H1 (cell line): Measurements from ENCODE around the gene PRKAG1.

Experiments used
- CEBPB ChIP-seq: IDR thresholded peaks from 2 replicates; pipeline ENCODE4 v1.6.1; 2012; ENCODE audit warnings: low read depth, low read length
- HDAC2 ChIP-seq, 2 experiments: fragments of 300-600 bp in 1 of 2; sonication (generic) in 1 of 2; IDR thresholded peaks; 2 replicates each; pipeline ENCODE4 v1.6.1; 2011 to 2012; ENCODE audit warnings: low read depth in 2 of 2, low read length in 2 of 2, mild to moderate bottlenecking in 2 of 2, moderate library complexity in 2 of 2, borderline replicate concordance in 1 of 2, inconsistent platforms in 1 of 2
- MAFK ChIP-seq: IDR thresholded peaks from 2 replicates; pipeline ENCODE4 v1.6.1; 2012; ENCODE audit warnings: low read depth, mild to moderate bottlenecking, improper control_type of control experiment, low read length
- POLR2A ChIP-seq, 2 experiments: IDR thresholded peaks; 1 replicate in 1 of 2; 2 replicates in 1 of 2; pipeline ENCODE4 v1.6.1; 2011; ENCODE audit warnings: low read depth in 2 of 2, low read length in 2 of 2, mild to moderate bottlenecking in 2 of 2; ENCODE audit errors: control extremely low read depth in 1 of 2
- POLR2AphosphoS5 ChIP-seq: IDR thresholded peaks from 2 replicates; pipeline ENCODE4 v1.6.1; 2011; ENCODE audit warnings: low read depth, low read length
- SIN3A ChIP-seq, 2 experiments: IDR thresholded peaks in 1 of 2; conservative IDR thresholded peaks in 1 of 2; 2 replicates each; pipeline ENCODE4 v1.6.1; 2011 to 2012; ENCODE audit warnings: low read length in 2 of 2, improper control_type of control experiment in 1 of 2, low read depth in 1 of 2, mild to moderate bottlenecking in 1 of 2
- TCF12 ChIP-seq: IDR thresholded peaks from 2 replicates; pipeline ENCODE4 v1.6.1; 2011; ENCODE audit warnings: low read depth, mild to moderate bottlenecking, low read length
- TF ChIP-seq, protein P1 (sequence below), 3 experiments: IDR thresholded peaks; 1 replicate in 2 of 3; 2 replicates in 1 of 3; pipeline versions ENCODE4 v1.5.1 to v1.6.1; 2011; ENCODE audit warnings: low read length in 3 of 3, mild to moderate bottlenecking in 3 of 3, inconsistent platforms in 2 of 3, low read depth in 1 of 3, moderate library complexity in 1 of 3; ENCODE audit not compliant: insufficient read depth in 1 of 3; ENCODE audit errors: control extremely low read depth in 1 of 3
- TF ChIP-seq, protein P2 (sequence below): IDR thresholded peaks from 2 replicates; pipeline ENCODE4 v1.6.1; 2011; ENCODE audit warnings: low read depth, mild to moderate bottlenecking, low read length; ENCODE audit not compliant: insufficient read depth

DNA sequence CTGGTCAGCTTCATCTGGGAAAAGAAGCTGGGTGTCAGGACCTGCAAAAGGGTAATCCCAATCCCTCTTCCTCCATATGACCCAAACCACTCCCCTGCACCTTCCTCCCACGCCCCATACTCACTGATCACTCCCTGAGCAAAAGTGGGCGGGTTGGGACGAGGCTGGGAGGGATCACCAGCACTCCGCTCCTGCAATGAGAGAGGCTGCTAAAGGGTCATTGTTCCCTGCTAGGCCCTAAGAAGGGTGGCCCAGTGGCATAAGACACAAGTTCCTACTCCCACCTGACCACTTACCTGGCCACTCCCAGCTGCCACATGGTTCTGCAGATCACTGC is 15.7 kb upstream of the PRKAG1 start:
- TF ChIP-seq, protein P1, sequence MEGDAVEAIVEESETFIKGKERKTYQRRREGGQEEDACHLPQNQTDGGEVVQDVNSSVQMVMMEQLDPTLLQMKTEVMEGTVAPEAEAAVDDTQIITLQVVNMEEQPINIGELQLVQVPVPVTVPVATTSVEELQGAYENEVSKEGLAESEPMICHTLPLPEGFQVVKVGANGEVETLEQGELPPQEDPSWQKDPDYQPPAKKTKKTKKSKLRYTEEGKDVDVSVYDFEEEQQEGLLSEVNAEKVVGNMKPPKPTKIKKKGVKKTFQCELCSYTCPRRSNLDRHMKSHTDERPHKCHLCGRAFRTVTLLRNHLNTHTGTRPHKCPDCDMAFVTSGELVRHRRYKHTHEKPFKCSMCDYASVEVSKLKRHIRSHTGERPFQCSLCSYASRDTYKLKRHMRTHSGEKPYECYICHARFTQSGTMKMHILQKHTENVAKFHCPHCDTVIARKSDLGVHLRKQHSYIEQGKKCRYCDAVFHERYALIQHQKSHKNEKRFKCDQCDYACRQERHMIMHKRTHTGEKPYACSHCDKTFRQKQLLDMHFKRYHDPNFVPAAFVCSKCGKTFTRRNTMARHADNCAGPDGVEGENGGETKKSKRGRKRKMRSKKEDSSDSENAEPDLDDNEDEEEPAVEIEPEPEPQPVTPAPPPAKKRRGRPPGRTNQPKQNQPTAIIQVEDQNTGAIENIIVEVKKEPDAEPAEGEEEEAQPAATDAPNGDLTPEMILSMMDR (IDR thresholded peaks at IDR 0.05; ENCODE audit: control extremely low read depth in 1 of 3, insufficient read depth in 1 of 3, low read depth in 1 of 3, low read length in 3 of 3): no peak
- TF ChIP-seq SIN3A (conservative IDR thresholded peaks at IDR 0.05 in 1 of 2, IDR thresholded peaks at IDR 0.05 in 1 of 2; ENCODE audit: low read depth in 1 of 2, low read length in 2 of 2) (no peak), POLR2AphosphoS5 (no peak; the same call in 1 of the 2 replicates), POLR2A (IDR thresholded peaks at IDR 0.05; ENCODE audit: control extremely low read depth in 1 of 2, low read depth in 2 of 2, low read length in 2 of 2) (no peak), CEBPB (no peak), TCF12 (no peak), HDAC2 (IDR thresholded peaks at IDR 0.05; ENCODE audit: borderline replicate concordance in 1 of 2, low read depth in 2 of 2, low read length in 2 of 2) (no peak), MAFK (no peak)
- TF ChIP-seq, protein P2, sequence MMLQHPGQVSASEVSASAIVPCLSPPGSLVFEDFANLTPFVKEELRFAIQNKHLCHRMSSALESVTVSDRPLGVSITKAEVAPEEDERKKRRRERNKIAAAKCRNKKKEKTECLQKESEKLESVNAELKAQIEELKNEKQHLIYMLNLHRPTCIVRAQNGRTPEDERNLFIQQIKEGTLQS: no peak
